Left lung (tissue), 10 donors: Measurements from ENCODE around the gene TBC1D19. TPM values are rescaled to one million over a fixed set of nuclear protein-coding genes. Genes with fewer than 3 reads are reported as not detected.

Experiments used
- ATAC-seq: fragments of 200-7000 bp; cut with Tn5 transposase; one replicate; pipeline ENCODE4 v1.9.1; 2020; ENCODE audit warnings: moderate library complexity
- DNase-seq, 4 donors: peaks; one replicate each; pipeline ENCODE4 v3.0.0-alpha.2; 2013 to 2020
- H3K27ac ChIP-seq, 2 donors: fragments of 200-600 bp; sonication (generic) in 1 of 2; one replicate each; pipeline versions ENCODE4 v1.5.0 to v1.8.0; 2020 to 2021
- H3K27me3 ChIP-seq, 2 donors: fragments of 200-600 bp; sonication (generic) in 1 of 2; one replicate each; pipeline versions ENCODE4 v1.5.0 to v1.8.0; 2020 to 2021
- H3K36me3 ChIP-seq, 2 donors: fragments of 200-600 bp; sonication (generic) in 1 of 2; one replicate each; pipeline versions ENCODE4 v1.5.0 to v1.8.0; 2020 to 2021
- H3K4me1 ChIP-seq, 2 donors: fragments of 200-600 bp; one replicate each; pipeline ENCODE4 v1.8.0; 2021
- H3K4me3 ChIP-seq, 2 donors: fragments of 200-600 bp; sonication (generic) in 1 of 2; one replicate each; pipeline versions ENCODE4 v1.5.0 to v1.8.0; 2020 to 2021; ENCODE audit warnings: mild to moderate bottlenecking in 1 of 2
- H3K9me3 ChIP-seq, 2 donors: fragments of 200-600 bp; sonication (generic) in 1 of 2; one replicate each; pipeline versions ENCODE4 v1.5.0 to v1.8.0; 2020 to 2021
- CTCF ChIP-seq, 2 donors: fragments of 200-600 bp; sonication (generic) in 1 of 2; IDR thresholded peaks; one replicate each; pipeline versions ENCODE4 v1.5.0 to v1.8.0; 2021; ENCODE audit warnings: antibody characterized with exemption in 2 of 2
- intact Hi-C, 2 donors: fragments of 100-400 bp; cut with DNase I; formaldehyde crosslinking; loops; one replicate each; pipeline versions ENCODE4 v1.11.2 to v1.14.2; 2022
- polyA plus RNA-seq, 6 donors: library from polyadenylated mRNA; unstranded; fragments of 120-200 nt; gene quantifications; one replicate each; pipeline ENCODE4 v1.2.1, GENCODE V29; 2013; ENCODE audit not compliant: insufficient read length in 6 of 6
- total RNA-seq, 2 donors: library from RNA; stranded (reverse); fragmentation: NEBNext Ultra II Directional; extraction: Animal tissue kit (Norgen Biotek cat#: 25700); gene quantifications; one replicate each; pipeline ENCODE4 v1.2.1, GENCODE V29; 2021
- donor health status: DM: no; HTN: yes; CAD: no.
- donor health status: DM: no; HTN: no; CAD: no.

Gene TBC1D19
- total and polyA plus RNA-seq, 8 donors: 9.5 to 25.8 (median 17.8) TPM

DNA sequence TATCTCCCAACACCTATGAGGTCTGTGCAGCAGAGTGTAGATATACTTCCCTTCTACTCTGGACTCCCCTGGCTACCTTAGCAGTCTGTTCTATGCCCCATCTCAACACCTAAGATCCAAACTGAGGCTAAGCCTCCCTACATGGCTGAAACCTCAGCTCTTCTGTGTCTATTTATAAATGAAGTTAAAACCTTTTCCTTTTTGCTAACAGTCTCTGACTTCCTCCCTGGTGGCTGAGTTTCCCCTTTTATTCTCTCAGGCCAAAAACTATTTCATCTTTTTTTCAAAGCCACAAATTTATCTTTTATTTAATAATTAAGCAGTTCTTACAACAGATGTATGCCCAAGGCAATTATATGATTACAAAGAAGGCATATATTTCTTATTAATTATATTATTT lies 164.9 kb downstream of the TBC1D19 start:
- DNase-seq (no peak), ATAC-seq (no peak)
- intact Hi-C loops: no loop called here
- Histone ChIP-seq H3K36me3 (no peaks in the 10 kb centered on the region), H3K9me3 (peaks cover 0 to 4% of the 10 kb centered on the region in 2 donors), H3K27me3 (no peaks in the 10 kb centered on the region), H3K4me1 (peaks cover 0 to 10% of the 10 kb centered on the region in 2 donors), H3K27ac (no peak overlapping the region), H3K4me3 (no peak overlapping the region)
- no peak for TF ChIP-seq CTCF (IDR thresholded peaks at IDR 0.05)

- H3K27me3 ChIP-seq: no peaks in the 10 kb centered on the region
- no peak for ATAC-seq
- H3K27ac ChIP-seq: no peak overlapping the region
- intact Hi-C loops: no loop called here
- DNase-seq: no peak
- H3K4me3 ChIP-seq: no peak overlapping the region
- no peak for TF ChIP-seq CTCF (IDR thresholded peaks at IDR 0.05)
- H3K9me3 ChIP-seq: no peaks in the 10 kb centered on the region
- no peaks in the 10 kb centered on the region for H3K36me3 ChIP-seq
- peaks cover 0 to 12% of the 10 kb centered on the region in 2 donors for H3K4me1 ChIP-seq
These were observed 166.0 kb downstream of the TBC1D19 start for GRCh38 chr4:26749867-26750266.

DNA sequence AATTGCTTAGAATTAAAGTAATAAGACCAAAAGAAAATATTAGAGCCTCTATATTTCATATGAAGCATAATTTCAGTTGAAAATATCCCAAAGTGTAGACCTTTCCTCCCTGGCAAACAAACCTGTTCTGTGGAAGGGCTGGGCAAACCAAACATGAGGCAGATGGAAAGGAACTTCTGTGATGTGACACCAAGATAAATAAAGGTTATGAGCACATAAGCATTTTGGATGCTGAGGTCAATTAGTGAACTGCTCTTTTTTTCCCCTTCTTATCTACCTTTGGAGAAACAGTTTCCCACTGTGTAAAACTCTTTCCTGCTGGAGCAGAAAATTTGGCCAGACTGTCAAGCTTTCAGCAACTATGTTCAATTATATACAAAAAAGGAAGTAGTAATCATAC lies 167.1 kb downstream of the TBC1D19 start:
- no peaks in the 10 kb centered on the region for H3K36me3 ChIP-seq
- no peak overlapping the region for H3K4me3 ChIP-seq
- no peaks in the 10 kb centered on the region for H3K27me3 ChIP-seq
- no peak for DNase-seq
- no peaks in the 10 kb centered on the region for H3K9me3 ChIP-seq
- TF ChIP-seq CTCF (IDR thresholded peaks at IDR 0.05): no peak
- H3K4me1 ChIP-seq: peaks cover 0 to 12% of the 10 kb centered on the region in 2 donors
- ATAC-seq: no peak
- H3K27ac ChIP-seq: no peak overlapping the region
- intact Hi-C loops: no loop called here

GRCh38 chr4:26751838-26752237 lies 168.0 kb downstream of the TBC1D19 start:
- no peak overlapping the region for H3K4me3 ChIP-seq
- no peaks in the 10 kb centered on the region for H3K27me3 ChIP-seq
- no peak for ATAC-seq
- DNase-seq: no peak
- H3K36me3 ChIP-seq: no peaks in the 10 kb centered on the region
- no peak for TF ChIP-seq CTCF (IDR thresholded peaks at IDR 0.05)
- H3K4me1 ChIP-seq: peaks cover 0 to 12% of the 10 kb centered on the region in 2 donors
- H3K9me3 ChIP-seq: no peaks in the 10 kb centered on the region
- intact Hi-C loops: no loop called here
- no peak overlapping the region for H3K27ac ChIP-seq

DNA sequence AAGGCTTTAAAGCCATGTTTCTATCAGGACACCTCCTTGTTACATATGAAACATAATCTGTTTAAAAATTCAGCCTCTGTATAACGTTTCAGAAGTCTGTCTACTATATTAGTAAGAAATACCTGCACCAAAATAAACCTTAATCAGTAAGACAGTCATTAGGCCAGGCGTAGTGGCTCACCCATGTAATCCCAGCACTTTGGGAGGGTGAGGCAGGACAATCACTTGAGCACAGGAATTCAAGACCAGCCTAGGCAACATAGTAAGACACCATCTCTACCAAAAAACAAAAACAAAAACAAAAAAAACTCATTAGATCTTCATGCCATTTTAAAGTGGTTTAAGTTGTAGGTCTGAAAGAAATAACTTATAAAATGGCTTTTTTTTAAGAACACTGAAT lies 169.3 kb downstream of the TBC1D19 start:
- Histone ChIP-seq H3K4me3 (no peak overlapping the region), H3K9me3 (no peaks in the 10 kb centered on the region), H3K27me3 (no peaks in the 10 kb centered on the region), H3K27ac (no peak overlapping the region), H3K4me1 (peaks cover 0 to 12% of the 10 kb centered on the region in 2 donors), H3K36me3 (no peaks in the 10 kb centered on the region)
- no peak for TF ChIP-seq CTCF (IDR thresholded peaks at IDR 0.05)
- ATAC-seq (no peak), DNase-seq (no peak)
- intact Hi-C loops: no loop called here
